22Rv1 (cell line): Measurements from ENCODE around the gene VPS25.

Experiments
- ZFX ChIP-seq: fragments of 450-650 bp; IDR thresholded peaks from 2 replicates; pipeline ENCODE4 v1.6.1; 2017; ENCODE audit warnings: antibody characterized with exemption, borderline replicate concordance
- TF ChIP-seq, protein P1 (sequence below): fragments of 450-650 bp; IDR thresholded peaks from 2 replicates; pipeline ENCODE4 v1.5.1; 2017; ENCODE audit warnings: mild to moderate bottlenecking

DNA sequence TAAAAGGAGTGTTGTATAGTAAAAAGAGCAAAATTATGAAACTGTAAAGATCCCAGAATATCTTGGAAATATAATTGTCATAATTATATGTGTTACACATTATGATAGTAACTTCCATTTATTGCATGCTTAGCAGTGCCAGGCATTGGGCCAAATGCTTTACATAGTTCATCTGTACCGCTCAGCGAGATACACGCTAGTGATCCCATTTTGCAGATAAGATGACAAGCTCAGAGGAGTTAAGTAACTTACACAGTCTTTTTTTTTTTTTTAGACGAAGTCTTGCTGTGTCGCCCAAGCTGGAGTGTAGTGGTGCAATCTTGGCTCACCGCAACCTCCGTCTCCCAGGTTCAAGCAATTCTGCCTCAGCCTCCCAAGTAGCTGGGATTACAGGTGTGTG, 21.6 kb upstream of the VPS25 start:
- TF ChIP-seq, protein P1, sequence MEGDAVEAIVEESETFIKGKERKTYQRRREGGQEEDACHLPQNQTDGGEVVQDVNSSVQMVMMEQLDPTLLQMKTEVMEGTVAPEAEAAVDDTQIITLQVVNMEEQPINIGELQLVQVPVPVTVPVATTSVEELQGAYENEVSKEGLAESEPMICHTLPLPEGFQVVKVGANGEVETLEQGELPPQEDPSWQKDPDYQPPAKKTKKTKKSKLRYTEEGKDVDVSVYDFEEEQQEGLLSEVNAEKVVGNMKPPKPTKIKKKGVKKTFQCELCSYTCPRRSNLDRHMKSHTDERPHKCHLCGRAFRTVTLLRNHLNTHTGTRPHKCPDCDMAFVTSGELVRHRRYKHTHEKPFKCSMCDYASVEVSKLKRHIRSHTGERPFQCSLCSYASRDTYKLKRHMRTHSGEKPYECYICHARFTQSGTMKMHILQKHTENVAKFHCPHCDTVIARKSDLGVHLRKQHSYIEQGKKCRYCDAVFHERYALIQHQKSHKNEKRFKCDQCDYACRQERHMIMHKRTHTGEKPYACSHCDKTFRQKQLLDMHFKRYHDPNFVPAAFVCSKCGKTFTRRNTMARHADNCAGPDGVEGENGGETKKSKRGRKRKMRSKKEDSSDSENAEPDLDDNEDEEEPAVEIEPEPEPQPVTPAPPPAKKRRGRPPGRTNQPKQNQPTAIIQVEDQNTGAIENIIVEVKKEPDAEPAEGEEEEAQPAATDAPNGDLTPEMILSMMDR: no peak
- TF ChIP-seq ZFX: no peak
